EH (cell line): ENCODE data around the gene MAN1A1.

Experiments
- DNase-seq: peaks from one replicate; pipeline ENCODE4 v3.0.0-alpha.2; 2015; ENCODE audit warnings: low read depth

Gene MAN1A1

GRCh38 chr6:119142041-119142440 is 207.5 kb downstream of the MAN1A1 start:
- DNase-seq: peak; percentile 47

- no peak for DNase-seq
Measured at GRCh38 chr6:119140196-119141140, 209.1 kb downstream of the MAN1A1 start.

DNA sequence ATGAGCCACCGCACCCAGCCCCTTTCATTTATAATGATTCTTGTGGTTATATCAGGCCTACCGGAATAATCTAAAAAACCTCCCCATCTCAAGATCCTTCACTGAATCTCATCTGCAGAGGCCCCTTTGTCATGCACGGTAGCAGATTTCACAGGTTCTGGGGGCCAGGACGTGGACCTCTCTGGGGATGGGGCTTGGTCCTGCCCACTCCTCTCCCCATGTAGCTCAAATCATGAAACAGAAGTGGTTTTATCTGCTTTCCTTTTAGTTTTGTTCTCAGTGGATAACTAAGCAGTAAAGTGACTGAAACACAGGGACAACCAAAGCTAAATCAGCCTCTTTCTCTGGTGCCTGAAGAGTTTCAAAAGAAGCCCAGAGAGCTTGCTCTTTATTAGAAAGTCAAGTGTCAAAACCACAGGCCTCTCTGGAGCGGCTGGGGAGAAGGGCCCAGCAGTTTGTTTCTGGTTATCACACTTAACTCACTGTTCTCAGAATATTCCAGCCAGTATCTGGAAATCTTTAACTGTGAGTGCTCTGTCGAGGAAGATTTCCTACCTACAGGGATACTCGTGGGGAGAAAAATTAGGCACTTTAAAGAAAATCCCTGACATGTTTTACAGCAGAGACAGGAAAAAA is 210.5 kb downstream of the MAN1A1 start:
- DNase-seq: no peak

DNA sequence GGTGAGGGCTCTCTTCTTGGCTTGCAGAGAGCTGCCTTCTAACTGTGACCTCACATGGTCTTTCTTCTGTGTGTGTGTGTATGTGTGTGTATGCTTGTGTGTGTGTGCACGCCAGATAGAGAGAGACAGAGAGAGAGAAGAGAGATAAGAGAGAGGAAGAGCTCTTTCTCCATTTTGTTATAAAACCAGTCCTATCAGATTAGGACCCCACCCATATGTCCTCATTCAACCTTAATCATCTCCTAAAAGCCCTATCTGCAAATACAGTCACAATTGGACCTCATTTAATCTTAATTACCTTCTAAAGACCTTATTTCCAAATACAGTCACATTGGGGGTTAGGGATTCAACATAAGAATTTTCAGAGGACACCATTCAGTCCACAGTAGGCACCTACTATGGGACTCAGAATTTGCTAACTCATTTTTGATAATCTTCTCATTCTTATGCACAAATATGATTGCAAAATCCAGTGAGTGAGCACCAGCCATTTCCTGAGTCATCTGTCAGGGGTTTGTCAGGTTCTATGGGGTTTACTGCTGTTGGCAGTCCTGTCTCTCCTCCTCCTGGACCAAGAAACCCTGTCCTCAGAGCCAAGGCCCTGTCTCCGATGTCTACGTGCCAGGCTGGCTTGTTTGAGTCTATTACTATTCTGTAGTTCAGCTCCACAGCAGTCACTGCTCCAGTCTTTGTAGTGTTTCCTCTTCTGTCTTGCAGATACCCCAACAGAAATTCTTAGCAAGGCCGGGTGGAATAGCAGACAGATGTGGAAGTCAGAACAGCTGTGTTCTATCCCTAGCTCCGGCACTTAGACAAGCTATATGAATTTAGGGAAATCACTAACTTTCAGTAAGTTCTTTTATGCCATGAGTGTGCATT is 212.1 kb downstream of the MAN1A1 start:
- DNase-seq: peak; percentile 20

DNA sequence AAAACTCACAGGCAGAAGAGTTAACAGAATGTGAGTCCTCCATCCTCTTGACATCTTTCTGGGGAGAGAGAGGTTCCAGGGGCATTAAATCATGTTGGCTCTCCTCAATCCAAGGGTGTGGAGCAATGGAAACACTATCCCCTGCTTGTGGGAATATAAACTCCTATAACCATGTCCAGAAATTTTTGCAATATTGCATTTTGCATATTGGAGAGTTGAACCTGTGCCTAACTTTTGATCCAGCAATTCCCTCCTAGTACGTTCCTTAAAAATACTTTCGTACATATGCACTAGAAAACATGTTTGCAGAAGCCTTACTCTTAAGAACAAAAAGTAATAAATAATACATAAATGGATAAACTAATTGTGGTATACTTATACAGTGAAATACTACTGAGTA is 214.8 kb downstream of the MAN1A1 start:
- no peak for DNase-seq

GRCh38 chr6:119133400-119133799 is 216.2 kb downstream of the MAN1A1 start:
- DNase-seq: no peak

GRCh38 chr6:119132261-119132981 is 217.1 kb downstream of the MAN1A1 start:
- no peak for DNase-seq

DNA sequence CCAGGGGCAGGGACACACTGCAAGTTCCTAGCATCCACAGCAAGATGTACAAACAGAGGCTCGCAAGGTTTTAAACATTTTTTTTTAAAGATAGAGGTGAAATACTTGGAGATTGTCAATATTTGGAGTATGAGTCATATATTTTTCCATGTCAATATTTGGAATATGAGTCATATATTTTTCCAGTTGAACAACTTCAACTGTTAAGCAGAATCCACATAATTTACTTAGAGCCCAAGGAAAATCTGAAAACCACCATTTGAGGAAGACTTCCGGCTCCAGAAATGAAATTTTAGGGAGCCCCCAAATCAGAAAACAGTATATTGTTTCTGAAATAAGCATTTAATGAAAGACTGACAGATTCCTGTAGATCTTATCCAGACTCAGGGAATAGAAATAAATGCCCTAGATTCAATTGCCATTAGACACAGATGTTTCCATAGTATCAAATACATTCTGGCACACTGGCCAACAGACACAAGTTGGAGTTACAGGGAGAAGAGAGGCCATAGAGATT is 219.5 kb downstream of the MAN1A1 start:
- peak; percentile 71 for DNase-seq

DNA sequence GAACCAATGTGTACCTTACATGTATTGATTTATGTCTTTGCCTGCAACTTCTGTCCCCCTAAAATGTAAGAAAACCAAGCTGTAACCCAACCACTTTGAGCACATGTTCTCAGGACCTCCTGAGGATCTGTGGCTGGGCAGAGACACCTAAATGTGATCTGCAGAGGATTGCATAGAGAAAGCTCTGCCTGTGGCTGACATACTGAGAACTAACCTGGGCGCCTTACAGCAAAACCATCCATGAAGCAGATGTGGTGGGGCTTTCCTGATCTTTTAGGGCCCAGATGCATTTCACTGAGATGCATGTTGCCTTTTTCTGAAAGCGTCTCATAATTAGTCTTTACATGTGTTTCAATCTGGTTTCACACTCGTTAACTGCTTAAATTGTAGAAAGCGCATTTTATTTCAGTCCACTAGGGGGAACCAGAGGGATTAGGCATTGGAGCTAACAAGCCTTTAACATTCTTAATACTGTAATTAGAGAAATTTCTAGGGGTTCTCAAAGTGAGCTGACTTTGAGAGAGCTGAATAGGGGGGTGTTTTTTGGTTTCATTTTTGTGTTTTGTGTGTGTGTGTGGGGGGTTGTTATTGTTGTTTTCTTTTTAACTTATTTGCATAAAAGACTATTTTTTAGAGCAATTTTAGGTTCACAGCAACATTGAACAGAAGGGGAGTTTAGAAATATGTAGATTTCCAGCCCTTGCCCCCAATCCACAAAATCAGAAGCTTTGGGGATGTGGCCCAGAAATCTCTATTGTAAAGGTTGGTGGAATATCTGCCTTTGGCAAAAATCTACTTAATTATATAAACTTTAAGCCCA is 220.2 kb downstream of the MAN1A1 start:
- peak; percentile 73 for DNase-seq

- DNase-seq: no peak
Measured at GRCh38 chr6:119128252-119128912, 221.2 kb downstream of the MAN1A1 start.

DNA sequence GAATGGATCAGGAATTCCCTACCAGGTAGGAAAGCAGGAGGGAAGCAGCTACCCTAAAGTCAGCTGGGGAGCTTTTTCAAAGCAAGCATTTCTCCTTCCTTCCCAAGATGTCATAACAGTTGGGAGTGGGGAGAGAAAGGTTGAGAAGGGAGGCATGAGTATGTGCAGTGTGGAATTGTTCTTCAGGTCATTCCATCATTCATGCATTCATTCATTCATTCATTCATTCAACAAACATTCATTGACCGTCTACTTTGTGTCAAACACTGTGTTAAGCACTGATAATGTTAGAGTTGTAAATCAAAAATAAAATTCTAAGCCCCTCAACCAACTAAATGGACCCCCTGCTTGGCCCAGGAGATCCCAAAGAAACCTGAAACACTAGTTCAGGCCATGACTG is 221.9 kb downstream of the MAN1A1 start:
- DNase-seq: no peak
